Measurements from ENCODE around the gene SMYD5. TPM values are rescaled to one million over a fixed set of nuclear protein-coding genes. Genes with fewer than 3 reads are reported as not detected.
"Not testable (repeated sequence)": the region's sequence is repeated elsewhere in the genome, so short reads cannot be mapped to it uniquely, and the experiment has no call there.

Gene SMYD5
- polyA plus RNA-seq, 6 donors from 2014 or later: 4.9 to 29.2 (median 20.9) TPM

GRCh38 chr2:73177645-73178255 lies 36.3 kb upstream of the SMYD5 start:
- ATAC-seq (ENCODE audit: low read depth in 2 of 2) (peak in 1 of 2 donors; percentile 2), DNase-seq (no peak)
- H3K27me3 Mint-ChIP-seq: peaks cover 45 to 85% (median 62%) of the 10 kb centered on the region in 3 donors
- peak overlapping the region in 2 of 6 donors; percentile 26 to 90 for H3K27ac Mint-ChIP-seq
- no peaks in the 10 kb centered on the region for H3K36me3 Mint-ChIP-seq
- H3K4me3 Mint-ChIP-seq: peak overlapping the region; percentile 78 to 95 (median 94)
- peaks cover 13 to 26% (median 19%) of the 10 kb centered on the region in 3 donors for H3K4me1 Mint-ChIP-seq
- no peaks in the 10 kb centered on the region for H3K9me3 Mint-ChIP-seq

- H3K4me1 Mint-ChIP-seq: no peaks in the 10 kb centered on the region
- H3K27me3 Mint-ChIP-seq: peaks cover 24 to 84% (median 56%) of the 10 kb centered on the region in 3 donors
- H3K9me3 Mint-ChIP-seq: peaks cover 0 to 14% (median 3%) of the 10 kb centered on the region in 7 donors
- peaks cover 6 to 7% of the 10 kb centered on the region in 2 donors for H3K36me3 Mint-ChIP-seq
- ATAC-seq (ENCODE audit: low read depth in 2 of 2) (no peak), DNase-seq (no peak)
- no peak overlapping the region for H3K27ac Mint-ChIP-seq
- H3K4me3 Mint-ChIP-seq: no peak overlapping the region
Observed at GRCh38 chr2:73185965-73186364, 28.1 kb upstream of the SMYD5 start.

GRCh38 chr2:73187549-73187948 lies 26.5 kb upstream of the SMYD5 start:
- Mint-ChIP-seq H3K36me3 (peaks cover 6 to 7% of the 10 kb centered on the region in 2 donors), H3K4me3 (no peak overlapping the region), H3K4me1 (no peaks in the 10 kb centered on the region), H3K27ac (no peak overlapping the region), H3K9me3 (peaks cover 0 to 14% (median 3%) of the 10 kb centered on the region in 7 donors), H3K27me3 (peaks cover 24 to 85% (median 65%) of the 10 kb centered on the region in 3 donors)
- no peak for DNase-seq
- no peak for ATAC-seq (ENCODE audit: low read depth in 2 of 2)

- H3K27me3 Mint-ChIP-seq: peaks cover 35 to 63% (median 44%) of the 10 kb centered on the region in 3 donors
- ATAC-seq (ENCODE audit: low read depth in 2 of 2) (no peak), DNase-seq (no peak)
- H3K36me3 Mint-ChIP-seq: no peaks in the 10 kb centered on the region
- H3K4me3 Mint-ChIP-seq: no peak overlapping the region
- H3K9me3 Mint-ChIP-seq: peaks cover 0 to 7% (median 2%) of the 10 kb centered on the region in 7 donors
- H3K27ac Mint-ChIP-seq: no peak overlapping the region
- H3K4me1 Mint-ChIP-seq: peaks cover 0 to 7% (median 0%) of the 10 kb centered on the region in 3 donors
Observed at GRCh38 chr2:73197579-73197978, 16.5 kb upstream of the SMYD5 start.

GRCh38 chr2:73200281-73200680 lies 13.8 kb upstream of the SMYD5 start:
- ATAC-seq (ENCODE audit: low read depth in 2 of 2); H3K4me3 Mint-ChIP-seq; H3K4me1 Mint-ChIP-seq; H3K9me3 Mint-ChIP-seq; H3K36me3 Mint-ChIP-seq; DNase-seq; H3K27ac Mint-ChIP-seq: not testable (repeated sequence)
- peaks cover 46 to 75% (median 46%) of the 10 kb centered on the region in 3 donors for H3K27me3 Mint-ChIP-seq

- H3K4me1 Mint-ChIP-seq: peaks cover 0 to 14% (median 0%) of the 10 kb centered on the region in 3 donors
- ATAC-seq (ENCODE audit: low read depth in 2 of 2) (peak; percentile 47 to 50), DNase-seq (no peak)
- no peaks in the 10 kb centered on the region for H3K36me3 Mint-ChIP-seq
- peaks cover 36 to 73% (median 45%) of the 10 kb centered on the region in 3 donors for H3K27me3 Mint-ChIP-seq
- no peaks in the 10 kb centered on the region for H3K9me3 Mint-ChIP-seq
- H3K4me3 Mint-ChIP-seq: peak within 1 kb of the TSS; percentile 32 to 80 (median 73)
- H3K27ac Mint-ChIP-seq: peak within 1 kb of the TSS in 1 of 6 donors; percentile 41
Observed at GRCh38 chr2:73202156-73203054, 11.6 kb upstream of the SMYD5 start, which contains the start of gene NOTO. TSS of gene NOTO (plus strand) at chr2:73202574. CDS start at chr2:73202667, 93 bp downstream.

- Mint-ChIP-seq H3K27ac (no peak overlapping the region), H3K4me1 (peaks cover 0 to 14% (median 0%) of the 10 kb centered on the region in 3 donors), H3K9me3 (no peaks in the 10 kb centered on the region), H3K27me3 (peaks cover 32 to 73% (median 45%) of the 10 kb centered on the region in 3 donors), H3K36me3 (no peaks in the 10 kb centered on the region), H3K4me3 (peak overlapping the region in 7 of 8 donors; percentile 5 to 76 (median 68))
- DNase-seq (no peak), ATAC-seq (ENCODE audit: low read depth in 2 of 2) (peak; percentile 13 to 27)
Observed at GRCh38 chr2:73203055-73203681, 10.9 kb upstream of the SMYD5 start.

- no peak for DNase-seq
- Mint-ChIP-seq H3K4me3 (no peak overlapping the region), H3K4me1 (peaks cover 0 to 14% (median 0%) of the 10 kb centered on the region in 3 donors), H3K36me3 (no peaks in the 10 kb centered on the region), H3K27ac (no peak overlapping the region), H3K9me3 (no peaks in the 10 kb centered on the region), H3K27me3 (peaks cover 34 to 69% (median 51%) of the 10 kb centered on the region in 3 donors)
- no peak for ATAC-seq (ENCODE audit: low read depth in 2 of 2)
Observed at GRCh38 chr2:73205611-73206010, 8.4 kb upstream of the SMYD5 start.

- DNase-seq (no peak), ATAC-seq (ENCODE audit: low read depth in 2 of 2) (no peak)
- H3K27me3 Mint-ChIP-seq: peaks cover 27 to 55% (median 43%) of the 10 kb centered on the region in 3 donors
- no peak overlapping the region for H3K4me3 Mint-ChIP-seq
- H3K27ac Mint-ChIP-seq: peak overlapping the region in 1 of 6 donors; percentile 85
- H3K4me1 Mint-ChIP-seq: peaks cover under 1 to 19% (median 5%) of the 10 kb centered on the region in 3 donors
- no peaks in the 10 kb centered on the region for H3K9me3 Mint-ChIP-seq
- no peaks in the 10 kb centered on the region for H3K36me3 Mint-ChIP-seq
Observed at GRCh38 chr2:73208258-73208657, 5.8 kb upstream of the SMYD5 start.

- peaks cover 18 to 30% (median 19%) of the 10 kb centered on the region in 3 donors for H3K4me1 Mint-ChIP-seq
- H3K27me3 Mint-ChIP-seq: peaks cover 18 to 39% (median 33%) of the 10 kb centered on the region in 3 donors
- ATAC-seq (ENCODE audit: low read depth in 2 of 2) (no peak), DNase-seq (no peak)
- no peaks in the 10 kb centered on the region for H3K9me3 Mint-ChIP-seq
- H3K36me3 Mint-ChIP-seq: no peaks in the 10 kb centered on the region
- peak overlapping the region in 1 of 8 donors; percentile 28 for H3K4me3 Mint-ChIP-seq
- H3K27ac Mint-ChIP-seq: no peak overlapping the region
Observed at GRCh38 chr2:73210019-73210418, 4.0 kb upstream of the SMYD5 start.

- peaks cover 17 to 36% (median 31%) of the 10 kb centered on the region in 3 donors for H3K27me3 Mint-ChIP-seq
- no peak for ATAC-seq (ENCODE audit: low read depth in 2 of 2)
- no peak overlapping the region for H3K27ac Mint-ChIP-seq
- H3K9me3 Mint-ChIP-seq: no peaks in the 10 kb centered on the region
- no peak for DNase-seq
- peaks cover 25 to 35% (median 25%) of the 10 kb centered on the region in 3 donors for H3K4me1 Mint-ChIP-seq
- H3K36me3 Mint-ChIP-seq: no peaks in the 10 kb centered on the region
- H3K4me3 Mint-ChIP-seq: no peak overlapping the region
Observed at GRCh38 chr2:73210696-73211095, 3.3 kb upstream of the SMYD5 start.

GRCh38 chr2:73212098-73212447 lies 2.0 kb upstream of the SMYD5 start:
- Mint-ChIP-seq H3K27me3 (peaks cover 17 to 31% (median 29%) of the 10 kb centered on the region in 3 donors), H3K36me3 (no peaks in the 10 kb centered on the region), H3K9me3 (no peaks in the 10 kb centered on the region), H3K27ac (peak overlapping the region in 2 of 6 donors; percentile 13 to 44), H3K4me3 (peak overlapping the region in 1 of 8 donors; percentile 89), H3K4me1 (peaks cover 26 to 42% (median 26%) of the 10 kb centered on the region in 3 donors)
- no peak for ATAC-seq (ENCODE audit: low read depth in 2 of 2)
- no peak for DNase-seq

Measured in naive B cell (primary cell).